GM12891 (cell line): ENCODE measurements around the gene SIRT2.

ENCODE experiments used
- POLR2A ChIP-seq: IDR thresholded peaks from 2 replicates; pipeline ENCODE4 v1.6.1; 2011; ENCODE audit warnings: low read depth, low read length, control low read depth
- POLR2AphosphoS5 ChIP-seq: IDR thresholded peaks from 2 replicates; pipeline ENCODE4 v1.6.1; 2011; ENCODE audit warnings: low read depth, low read length, control low read depth

DNA sequence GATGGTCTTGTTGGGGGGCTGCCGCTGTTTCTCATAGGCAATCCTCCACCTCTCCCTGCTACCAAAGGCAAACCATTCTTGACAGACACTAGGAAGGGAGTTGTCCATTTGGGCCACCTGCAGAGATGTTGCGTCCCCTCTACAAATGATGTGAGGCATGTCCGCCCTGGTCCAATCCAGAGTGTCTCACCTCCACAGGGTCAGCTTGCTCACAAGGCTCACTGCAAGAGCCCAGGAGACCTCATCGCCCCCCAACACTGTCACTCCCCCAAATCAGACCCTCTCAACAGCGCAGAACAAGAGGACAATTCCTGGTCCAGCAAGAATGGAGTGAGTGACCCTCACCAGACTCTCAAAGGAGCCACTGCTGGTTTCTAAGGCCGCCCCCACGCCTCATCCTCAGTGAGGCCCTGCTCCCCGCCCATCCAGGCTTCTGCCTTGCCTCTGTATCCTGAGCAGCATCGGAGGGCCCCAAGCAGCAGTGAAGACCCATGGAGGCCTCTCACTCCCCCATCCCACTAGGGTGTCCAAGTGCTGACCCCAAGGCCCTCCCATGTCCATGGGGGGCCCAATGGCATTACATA lies 56.2 kb downstream of the SIRT2 start:
- TF ChIP-seq POLR2AphosphoS5 = no peak; the same call in 1 of the 2 replicates
- TF ChIP-seq POLR2A = no peak; the same call in 1 of the 2 replicates
